Measurements from ENCODE around the gene PHLDB1.

Gene PHLDB1

DNA sequence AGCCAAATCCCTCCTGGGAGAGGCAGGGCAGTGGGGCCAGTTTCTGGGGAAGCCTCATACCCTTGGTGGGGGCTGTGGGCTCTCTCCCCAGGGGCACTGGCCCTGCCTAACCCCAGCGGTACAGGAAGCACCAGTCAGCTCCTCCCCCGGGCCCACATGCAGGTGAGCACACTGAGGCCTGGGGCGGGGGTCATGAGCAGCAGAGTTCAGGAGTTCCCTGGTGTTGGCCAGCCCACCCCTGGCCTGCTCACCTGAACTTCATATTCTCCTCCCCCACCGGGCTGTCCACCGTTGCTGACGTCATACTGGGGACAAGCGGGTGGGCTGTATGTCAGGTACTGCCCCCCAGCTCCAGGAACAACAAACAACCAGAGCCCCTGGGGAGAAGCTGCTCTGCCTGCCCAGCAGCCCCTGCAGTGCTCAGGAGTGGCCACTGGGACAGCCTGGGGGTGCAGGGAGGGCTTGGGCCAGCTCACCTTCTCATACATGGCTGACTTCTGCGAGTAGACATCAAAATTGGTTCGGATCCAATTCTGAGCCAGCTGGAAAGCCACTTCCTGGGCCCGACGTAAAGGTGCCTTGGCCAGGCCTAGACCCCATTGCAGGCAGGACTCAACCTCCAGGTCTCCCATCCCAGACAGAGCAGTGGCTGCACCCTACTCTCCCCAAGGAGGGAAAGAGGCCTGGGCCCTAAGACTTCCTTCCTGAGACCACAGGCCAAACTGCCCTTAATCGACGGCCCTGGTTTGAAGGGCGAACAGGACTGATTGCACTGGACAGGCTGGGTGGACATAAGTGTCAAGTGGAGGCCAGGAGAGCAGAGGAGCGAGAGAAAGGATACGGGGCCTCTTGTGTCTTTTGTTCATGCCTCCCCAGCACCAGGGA, 51.3 kb downstream of the PHLDB1 start:
- no peak for DNase-seq (ENCODE audit: low spot score)
- TF ChIP-seq, protein P1, sequence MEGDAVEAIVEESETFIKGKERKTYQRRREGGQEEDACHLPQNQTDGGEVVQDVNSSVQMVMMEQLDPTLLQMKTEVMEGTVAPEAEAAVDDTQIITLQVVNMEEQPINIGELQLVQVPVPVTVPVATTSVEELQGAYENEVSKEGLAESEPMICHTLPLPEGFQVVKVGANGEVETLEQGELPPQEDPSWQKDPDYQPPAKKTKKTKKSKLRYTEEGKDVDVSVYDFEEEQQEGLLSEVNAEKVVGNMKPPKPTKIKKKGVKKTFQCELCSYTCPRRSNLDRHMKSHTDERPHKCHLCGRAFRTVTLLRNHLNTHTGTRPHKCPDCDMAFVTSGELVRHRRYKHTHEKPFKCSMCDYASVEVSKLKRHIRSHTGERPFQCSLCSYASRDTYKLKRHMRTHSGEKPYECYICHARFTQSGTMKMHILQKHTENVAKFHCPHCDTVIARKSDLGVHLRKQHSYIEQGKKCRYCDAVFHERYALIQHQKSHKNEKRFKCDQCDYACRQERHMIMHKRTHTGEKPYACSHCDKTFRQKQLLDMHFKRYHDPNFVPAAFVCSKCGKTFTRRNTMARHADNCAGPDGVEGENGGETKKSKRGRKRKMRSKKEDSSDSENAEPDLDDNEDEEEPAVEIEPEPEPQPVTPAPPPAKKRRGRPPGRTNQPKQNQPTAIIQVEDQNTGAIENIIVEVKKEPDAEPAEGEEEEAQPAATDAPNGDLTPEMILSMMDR (IDR thresholded peaks at IDR 0.05; ENCODE audit: borderline replicate concordance, control extremely low read depth, extremely low read depth, insufficient read depth, missing control alignments) = no peak
- in situ Hi-C loops (cut with MboI; ENCODE audit: low sequenced_read_pairs, unreplicated experiment) = no loop called here

DNA sequence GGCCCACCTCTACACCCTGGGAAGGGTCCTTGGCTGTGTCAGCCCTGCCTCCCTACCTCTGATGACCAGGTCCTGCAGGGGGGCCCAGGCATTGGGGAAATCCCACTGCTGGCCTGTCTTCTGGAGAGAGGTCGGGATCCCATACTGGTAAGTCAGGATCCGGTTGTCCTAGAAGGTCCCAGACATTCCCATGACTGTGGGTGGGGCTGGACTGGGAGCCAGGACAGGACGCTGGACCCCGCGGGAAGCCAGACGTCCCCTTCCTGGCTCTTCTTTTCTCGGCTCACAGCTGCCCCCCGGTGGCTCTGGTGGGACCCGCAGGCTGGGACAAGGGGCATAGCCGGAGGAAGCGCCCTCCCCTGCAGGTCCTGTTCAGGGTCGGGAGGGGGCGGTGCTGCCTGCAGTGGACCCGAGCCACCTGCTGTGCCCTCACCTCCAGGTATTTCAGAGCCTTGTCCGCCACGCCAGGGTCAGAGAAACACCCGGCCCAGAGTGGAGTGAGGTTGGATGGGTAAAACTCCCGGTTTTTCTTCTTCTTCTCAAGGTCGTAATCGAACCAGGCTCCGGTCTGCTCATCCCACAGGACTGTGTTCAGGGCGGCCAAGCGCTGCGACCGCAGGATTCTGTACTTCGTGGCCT, 52.0 kb downstream of the PHLDB1 start:
- in situ Hi-C loops (cut with MboI; ENCODE audit: low sequenced_read_pairs, unreplicated experiment) = no loop called here
- TF ChIP-seq, protein P1 (IDR thresholded peaks at IDR 0.05; ENCODE audit: borderline replicate concordance, control extremely low read depth, extremely low read depth, insufficient read depth, missing control alignments) = peak; percentile 92
- peak; percentile 97 for DNase-seq (ENCODE audit: low spot score)

DNA sequence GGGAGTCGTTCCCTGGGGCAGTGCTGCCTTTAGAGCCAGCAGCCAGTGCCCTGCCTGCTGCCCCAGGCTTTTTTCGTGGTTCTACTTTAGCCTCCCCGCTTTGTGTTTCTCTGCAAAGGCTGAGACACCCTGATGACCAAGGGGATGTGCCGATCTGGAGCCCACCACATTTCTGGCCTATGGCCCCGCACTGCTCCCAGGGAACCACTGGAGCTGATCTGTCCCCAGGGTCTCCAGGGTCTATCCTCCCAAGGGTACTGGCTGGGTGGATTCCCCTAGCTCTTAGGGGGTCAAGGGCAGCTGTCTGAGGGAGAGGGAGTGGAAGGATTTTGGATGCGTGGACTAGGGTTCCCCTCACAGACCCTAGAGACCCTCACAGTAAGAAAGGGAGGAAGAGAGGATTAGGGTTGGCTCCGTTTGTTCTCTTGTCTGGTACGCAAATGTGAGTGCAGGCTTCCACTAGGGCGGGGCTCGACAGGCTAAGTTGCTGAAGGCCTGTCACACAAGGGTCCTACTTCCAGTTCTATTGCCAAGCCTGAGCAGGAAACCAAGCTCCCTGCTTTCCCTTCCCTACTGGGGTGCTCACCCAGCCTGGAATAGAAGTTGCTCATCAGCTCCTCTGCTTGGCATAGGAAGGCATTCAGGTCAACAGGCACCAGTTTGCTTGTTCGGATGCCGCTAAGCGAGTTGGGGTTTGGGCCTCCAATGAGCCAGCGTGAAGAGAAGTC, 52.7 kb downstream of the PHLDB1 start:
- TF ChIP-seq, protein P1 (IDR thresholded peaks at IDR 0.05; ENCODE audit: borderline replicate concordance, control extremely low read depth, extremely low read depth, insufficient read depth, missing control alignments) = no peak
- in situ Hi-C loops (cut with MboI; ENCODE audit: low sequenced_read_pairs, unreplicated experiment) = no loop called here

DNA sequence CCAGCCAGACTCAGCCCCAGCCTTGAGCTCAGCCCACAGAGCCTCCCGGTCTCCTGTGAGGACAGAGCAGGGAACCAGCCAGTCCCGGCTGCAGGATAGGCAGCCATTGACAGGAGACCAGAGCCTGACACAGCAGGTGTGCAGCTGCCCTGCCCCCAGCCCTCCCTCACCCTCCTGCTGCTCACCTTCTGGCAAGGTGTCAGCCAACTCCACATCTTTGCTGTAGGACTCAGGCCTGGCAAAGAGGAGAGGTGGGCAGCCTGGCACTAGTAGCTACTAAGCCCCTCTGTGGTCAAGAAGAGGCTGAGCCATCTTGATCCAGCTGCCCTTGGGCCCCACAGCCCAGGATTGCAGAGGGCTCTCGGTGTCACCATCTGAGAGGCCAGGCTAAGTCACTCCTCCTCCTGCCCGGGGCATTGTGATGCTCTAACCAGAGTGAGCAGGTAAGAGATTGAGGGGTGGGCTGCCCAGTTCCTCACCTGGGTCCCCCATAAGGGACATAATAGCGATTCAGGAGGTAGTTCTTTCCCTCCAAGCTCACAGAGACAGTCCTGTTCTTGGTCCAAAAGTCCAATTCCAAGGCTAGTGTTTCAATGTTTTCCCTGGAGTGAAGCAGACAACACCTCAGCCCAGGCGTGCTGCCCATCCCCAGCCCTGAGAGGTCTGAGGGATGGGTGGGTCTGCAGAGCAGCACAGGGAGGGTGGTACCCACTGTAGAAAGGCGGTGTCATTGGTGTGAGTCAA, 53.4 kb downstream of the PHLDB1 start:
- DNase-seq (ENCODE audit: low spot score) = no peak

More for the DNA sequence above, 52.7 kb downstream of the PHLDB1 start:
- no peak for DNase-seq (ENCODE audit: low spot score)

DNA sequence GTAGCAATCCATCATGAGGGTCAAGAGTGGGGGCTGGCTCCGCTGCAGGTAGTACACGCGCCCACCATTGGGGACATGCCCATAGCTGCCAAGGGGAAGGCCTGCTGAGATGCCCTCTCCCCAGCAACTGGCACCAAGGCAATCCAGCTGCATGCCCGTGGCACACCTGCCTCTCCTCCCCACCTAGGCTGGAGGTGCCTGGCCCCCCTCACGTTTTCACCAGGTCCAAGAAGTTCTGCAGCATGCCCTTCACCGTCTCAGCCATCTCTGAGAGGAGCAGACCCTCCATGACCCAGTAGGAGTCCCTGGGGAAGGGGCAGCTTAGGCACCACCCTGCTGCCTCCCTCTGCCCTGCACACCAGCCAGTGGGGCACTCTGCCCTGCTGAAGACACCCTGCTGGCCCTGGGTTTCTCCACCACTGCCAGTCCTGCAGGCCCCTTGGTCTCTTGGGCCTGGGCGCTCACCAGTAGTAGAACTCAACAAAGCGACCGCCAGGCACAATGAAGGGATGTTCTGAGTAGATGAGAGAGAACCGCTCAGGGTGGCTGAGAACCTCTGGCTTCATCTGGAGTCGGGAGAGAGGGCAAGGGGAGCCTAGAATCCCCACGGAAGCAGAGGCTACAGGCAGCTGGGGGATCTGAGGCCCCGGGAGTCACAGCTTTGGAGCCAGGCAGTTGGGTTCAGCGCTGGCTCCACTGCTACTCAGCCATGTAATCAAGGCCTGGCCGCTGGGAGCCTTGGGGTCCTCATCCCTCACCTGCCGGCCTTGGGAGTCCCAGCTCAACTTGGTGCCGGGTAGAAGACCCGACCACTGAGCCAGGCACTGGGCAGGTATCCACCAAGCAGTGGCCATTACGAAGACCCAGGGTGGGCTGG, 54.2 kb downstream of the PHLDB1 start:
- TF ChIP-seq, protein P1 (IDR thresholded peaks at IDR 0.05; ENCODE audit: borderline replicate concordance, control extremely low read depth, extremely low read depth, insufficient read depth, missing control alignments) = no peak
- in situ Hi-C loops (cut with MboI; ENCODE audit: low sequenced_read_pairs, unreplicated experiment) = no loop called here
- no peak for DNase-seq (ENCODE audit: low spot score)

More for the DNA sequence above, 53.4 kb downstream of the PHLDB1 start:
- TF ChIP-seq, protein P1 (IDR thresholded peaks at IDR 0.05; ENCODE audit: borderline replicate concordance, control extremely low read depth, extremely low read depth, insufficient read depth, missing control alignments) = no peak
- in situ Hi-C loops (cut with MboI; ENCODE audit: low sequenced_read_pairs, unreplicated experiment) = no loop called here
